GM19468 (cell line): ENCODE data around the gene IFT88.
"Not testable (repeated sequence)": the region's sequence is repeated elsewhere in the genome, so short reads cannot be mapped to it uniquely, and the experiment has no call there.

ENCODE experiments used
- ATAC-seq: cut with Tn5 transposase; IDR thresholded peaks from one replicate; pipeline ENCODE4 v1.9.1; 2021; ENCODE audit warnings: mild to moderate bottlenecking, moderate library complexity, moderate number of reproducible peaks; ENCODE audit not compliant: unreplicated experiment; ENCODE audit errors: extremely low read depth

IFT88 gene

DNA sequence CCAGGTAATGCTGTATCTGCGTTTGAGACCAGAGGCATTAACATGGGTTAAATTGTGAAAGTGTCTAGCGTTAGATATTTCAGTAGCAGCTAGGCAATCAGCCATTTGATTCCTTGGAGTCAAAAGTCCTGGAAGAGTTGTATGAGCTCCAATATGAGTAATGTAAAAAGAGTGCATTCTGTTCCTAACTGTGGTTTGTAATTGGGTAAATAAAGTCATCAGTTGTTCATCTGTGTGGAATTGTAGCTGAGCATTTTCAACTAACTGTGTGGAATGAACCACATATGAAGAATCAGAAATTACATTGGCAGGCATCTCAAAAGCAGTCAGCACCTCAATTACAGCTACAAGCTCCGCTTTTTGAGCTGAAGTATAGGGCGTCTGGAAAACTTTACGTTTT lies 114.5 kb downstream of the IFT88 start:
- ATAC-seq: not testable (repeated sequence)

DNA sequence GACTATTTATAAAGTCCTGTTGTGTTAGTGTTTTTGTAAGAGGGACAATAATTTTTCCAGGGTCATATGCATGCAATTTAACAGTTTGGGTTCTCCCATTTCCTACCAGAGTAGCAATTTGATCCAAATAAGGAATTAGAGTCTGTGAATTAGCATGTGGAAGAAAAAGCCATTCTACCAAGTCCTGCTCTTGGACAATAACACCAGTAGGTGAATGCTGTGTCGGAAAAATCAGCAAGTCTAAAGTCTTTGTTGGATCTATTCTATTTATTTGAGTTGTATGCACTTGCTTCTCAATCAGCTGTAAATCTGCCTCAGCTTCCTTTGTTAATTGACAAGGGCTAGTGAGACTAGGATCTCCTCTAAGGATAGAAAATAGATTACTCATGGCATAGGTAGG lies 115.1 kb downstream of the IFT88 start:
- no peak for ATAC-seq

DNA sequence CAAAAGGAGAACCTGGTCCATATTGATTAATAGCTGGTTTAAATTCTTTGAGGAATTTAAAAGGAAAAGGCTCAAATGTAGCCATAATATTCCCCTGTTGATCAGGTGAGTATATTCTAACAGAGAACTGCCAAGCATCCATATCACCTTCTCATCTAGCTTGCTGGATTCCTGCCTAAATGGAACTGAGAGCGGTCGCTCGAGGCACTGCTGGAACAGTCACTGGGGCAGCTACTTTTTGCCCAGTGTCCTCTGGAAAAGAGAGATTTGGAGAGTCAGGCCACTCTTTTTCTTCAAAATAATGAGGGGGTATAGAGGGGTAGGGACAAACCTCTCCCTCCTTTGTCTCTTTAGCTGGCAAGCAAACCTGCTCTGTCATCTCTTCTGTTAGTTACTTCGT lies 117.1 kb downstream of the IFT88 start:
- ATAC-seq: no peak

DNA sequence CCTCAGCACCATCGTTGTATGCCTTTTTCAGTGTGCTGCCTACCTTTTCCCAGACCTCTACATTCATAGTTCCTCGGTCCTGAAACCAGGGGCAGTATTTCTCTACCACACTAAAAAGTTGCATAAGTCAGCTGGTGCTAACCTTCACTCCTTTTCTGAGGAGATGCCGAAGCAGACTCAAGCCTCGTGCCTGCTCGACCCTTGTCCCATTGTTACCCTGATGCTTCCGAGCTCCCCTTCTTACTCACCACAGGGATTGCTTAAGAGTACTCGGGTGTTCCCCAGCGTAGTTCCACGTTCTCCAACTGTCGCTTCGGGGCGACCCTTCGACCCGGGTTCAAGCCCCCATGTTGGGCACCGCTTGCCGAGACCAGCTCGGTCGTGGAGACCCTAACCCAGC lies 117.6 kb downstream of the IFT88 start:
- ATAC-seq: no peak

DNA sequence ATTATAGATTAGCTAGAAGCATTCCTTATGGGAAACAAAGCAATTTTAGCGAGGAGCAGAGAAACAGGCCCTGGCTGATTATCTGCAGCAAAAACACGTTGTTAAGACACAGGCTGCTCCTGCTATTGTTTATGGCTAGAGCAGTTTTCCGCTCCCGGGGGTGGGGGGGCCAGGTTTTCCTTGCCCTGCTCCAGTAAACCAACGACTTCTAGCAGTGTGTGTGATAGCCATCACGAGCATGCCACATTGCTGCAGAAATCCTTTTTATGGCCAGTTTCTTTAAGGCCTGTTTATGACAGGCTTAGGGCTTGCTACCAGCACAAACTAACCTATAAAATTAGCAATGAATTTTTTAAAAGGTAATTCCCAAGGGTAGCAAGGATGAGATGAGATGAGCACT lies 118.1 kb downstream of the IFT88 start:
- ATAC-seq: no peak

DNA sequence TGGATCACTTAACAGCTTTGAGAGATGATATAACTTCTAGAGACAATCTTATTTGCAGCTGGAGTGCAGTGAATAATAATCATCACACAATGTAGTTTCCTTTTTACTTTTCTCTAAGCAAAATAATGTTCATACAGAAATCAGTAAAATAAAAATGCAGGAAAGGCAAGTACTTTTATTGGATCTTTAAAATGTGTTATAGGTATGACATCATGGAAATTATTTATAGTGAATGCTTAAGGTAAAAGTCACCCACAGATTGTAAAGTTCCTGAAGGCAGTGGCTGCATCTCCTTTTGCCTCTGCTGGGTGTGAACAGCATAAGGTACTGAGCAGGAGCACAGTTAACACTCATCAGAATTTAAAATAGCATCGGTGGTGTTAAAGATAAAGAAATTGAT lies 119.2 kb downstream of the IFT88 start:
- ATAC-seq: no peak

DNA sequence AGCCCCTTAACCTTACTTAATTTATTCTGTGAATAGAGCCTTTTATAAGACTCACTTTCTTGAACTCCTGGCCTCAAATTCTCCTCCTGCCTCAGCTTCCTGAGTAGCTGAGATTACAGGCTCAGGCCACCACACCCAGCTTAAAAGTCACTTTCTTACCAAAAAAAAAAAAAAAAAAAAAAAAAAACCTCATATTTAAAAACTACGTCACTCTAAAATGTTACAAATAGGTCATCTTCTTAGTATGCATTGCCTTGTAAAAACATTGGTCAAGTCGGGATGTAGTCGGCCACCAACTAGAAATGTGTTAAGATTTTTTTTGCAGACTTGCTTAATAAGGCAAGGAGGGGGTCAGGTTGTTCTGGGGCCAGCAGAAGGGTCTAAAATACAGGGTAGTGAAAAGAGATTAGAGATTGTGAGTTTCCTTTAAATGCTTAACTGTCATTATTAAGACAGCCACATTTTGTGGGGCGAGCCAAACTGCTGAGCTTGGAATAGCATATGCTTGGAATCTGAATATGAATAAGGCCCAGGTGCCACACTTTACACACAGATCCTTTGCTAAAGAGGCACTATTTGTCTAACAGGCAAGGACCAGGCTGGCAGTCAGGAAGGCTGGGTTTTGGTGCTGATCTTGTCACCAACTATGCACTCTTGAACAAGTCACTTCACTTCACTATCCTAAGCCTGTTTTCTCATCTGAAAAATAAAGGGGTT lies 120.1 kb downstream of the IFT88 start:
- ATAC-seq: no peak

DNA sequence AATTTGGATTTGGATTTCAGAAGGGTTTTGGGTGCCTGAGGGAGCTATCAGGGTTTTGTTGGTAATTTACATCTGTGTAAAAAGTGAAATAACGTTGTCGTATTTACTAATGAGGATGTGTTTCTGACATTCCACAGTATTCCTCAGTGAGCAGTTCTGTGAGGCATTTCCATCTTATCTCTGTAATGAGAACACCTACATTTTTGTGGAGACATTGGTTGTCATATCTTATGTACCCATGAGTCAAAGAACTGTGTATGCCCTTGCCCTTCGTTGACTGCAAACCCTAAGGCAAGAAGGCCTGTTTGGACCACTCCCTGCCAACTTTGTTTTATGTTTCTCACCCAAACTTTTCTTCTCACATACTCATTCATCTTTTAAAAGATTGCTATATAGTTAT lies 122.3 kb downstream of the IFT88 start:
- no peak for ATAC-seq

DNA sequence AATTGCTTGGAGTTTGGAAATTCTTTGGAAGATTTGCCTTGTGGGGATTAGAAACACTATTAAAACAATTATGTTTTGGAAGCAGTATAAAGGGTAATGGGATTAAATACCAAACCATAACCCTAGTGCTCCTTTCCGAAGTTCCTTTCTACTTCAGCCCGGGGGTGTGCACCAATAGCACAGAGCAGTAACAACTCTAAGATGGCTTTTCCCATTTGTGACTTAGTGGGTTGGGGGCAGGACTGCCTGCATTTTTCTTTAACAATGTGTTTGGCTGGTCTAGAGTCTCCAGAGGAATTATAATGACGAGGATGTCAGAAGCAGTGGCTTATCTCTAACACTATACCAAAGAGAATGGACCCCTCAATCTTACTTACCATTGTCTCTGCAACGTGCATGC lies 124.7 kb downstream of the IFT88 start:
- no peak for ATAC-seq

DNA sequence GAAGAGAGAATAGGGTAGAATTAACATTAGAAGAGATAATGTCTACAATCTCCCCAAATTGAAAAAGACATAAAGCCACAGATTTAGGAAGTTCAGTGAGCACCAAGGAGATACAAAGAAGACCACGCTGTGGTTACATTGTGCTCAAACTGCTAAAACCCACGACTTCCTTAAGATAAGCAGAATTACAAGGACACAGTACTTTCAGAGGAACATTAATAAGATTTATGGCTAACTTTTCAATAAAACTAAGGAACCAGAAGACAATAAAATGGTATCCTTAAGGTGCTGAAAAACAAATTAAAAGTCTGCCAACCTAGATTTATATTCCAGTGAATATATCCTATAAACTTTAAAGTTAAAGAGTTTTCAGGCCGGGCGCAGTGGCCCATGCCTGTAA lies 129.1 kb downstream of the IFT88 start:
- no peak for ATAC-seq

DNA sequence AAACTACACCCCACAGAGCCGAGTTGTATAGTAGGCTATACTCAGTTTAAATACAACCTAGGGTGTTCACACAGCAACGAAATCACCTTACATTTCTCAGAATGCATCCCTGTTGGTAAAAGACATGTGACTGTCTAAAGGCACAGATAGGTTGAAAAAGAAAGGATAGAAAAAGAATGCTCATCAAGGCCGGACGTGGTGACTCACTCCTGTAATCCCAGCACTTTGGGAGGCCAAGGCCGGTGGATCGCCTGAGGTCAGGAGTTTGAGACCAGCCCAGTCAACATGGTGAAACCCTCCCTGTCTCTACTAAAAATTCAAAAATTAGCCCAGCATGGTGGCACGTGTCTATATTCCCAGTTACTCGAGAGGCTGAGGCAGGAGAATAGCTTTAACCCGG lies 132.8 kb downstream of the IFT88 start:
- ATAC-seq: no peak

DNA sequence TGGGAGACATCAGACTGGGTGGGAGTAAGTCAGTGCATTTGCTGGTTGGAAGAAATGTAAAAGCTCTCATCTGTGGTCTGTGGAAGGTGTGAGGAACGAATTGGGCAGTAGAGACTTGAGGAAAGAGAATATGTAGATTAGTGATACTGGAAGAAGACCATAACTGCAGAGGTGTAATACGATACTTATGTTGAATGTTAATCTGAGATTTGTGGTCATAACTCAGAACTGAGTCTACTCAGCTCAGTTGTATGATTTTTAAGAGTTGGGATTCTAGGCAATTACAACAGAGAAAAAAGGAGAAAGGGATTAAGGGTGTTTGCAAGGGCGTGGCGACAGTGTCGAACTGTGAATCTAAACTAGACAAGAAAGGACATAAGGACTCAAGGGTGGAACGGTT lies 133.3 kb downstream of the IFT88 start:
- ATAC-seq: no peak

DNA sequence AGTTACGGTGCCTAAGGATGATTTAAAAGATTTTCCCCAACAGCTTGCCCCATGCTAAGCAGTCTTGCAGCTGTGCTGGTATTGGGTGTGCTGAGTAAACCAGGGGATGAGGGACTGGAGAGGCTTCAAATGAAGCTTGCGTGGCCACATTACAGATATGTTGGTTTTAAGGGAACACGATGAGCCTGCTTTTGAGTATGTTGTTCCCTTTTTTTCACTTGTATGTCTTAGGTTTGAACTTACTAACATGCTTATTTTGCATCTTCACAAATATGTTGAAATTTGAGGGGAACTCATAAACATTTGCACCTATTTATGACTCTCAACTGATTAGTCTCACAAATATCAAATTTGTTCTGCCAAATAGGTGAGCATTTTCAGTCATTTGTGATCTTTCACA lies 134.5 kb downstream of the IFT88 start:
- ATAC-seq: no peak

DNA sequence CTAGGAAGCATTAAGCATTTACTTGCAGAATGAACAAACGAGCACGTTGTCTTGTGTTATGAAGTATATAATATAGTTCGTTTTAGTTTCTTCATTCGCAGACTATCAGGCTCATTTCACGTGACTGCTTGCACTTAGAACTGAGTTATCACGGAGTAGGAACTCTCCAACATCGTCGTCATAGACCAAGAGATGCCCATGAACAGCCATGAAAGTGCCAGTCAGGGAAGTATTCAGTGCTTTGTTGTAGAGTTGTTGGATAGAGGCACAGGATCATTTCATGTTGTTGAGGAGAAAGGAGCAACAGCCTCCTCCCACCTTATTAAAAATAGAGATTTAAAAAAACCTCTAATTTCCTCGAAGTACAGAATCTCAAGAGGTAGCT lies 135.6 kb downstream of the IFT88 start:
- no peak for ATAC-seq

DNA sequence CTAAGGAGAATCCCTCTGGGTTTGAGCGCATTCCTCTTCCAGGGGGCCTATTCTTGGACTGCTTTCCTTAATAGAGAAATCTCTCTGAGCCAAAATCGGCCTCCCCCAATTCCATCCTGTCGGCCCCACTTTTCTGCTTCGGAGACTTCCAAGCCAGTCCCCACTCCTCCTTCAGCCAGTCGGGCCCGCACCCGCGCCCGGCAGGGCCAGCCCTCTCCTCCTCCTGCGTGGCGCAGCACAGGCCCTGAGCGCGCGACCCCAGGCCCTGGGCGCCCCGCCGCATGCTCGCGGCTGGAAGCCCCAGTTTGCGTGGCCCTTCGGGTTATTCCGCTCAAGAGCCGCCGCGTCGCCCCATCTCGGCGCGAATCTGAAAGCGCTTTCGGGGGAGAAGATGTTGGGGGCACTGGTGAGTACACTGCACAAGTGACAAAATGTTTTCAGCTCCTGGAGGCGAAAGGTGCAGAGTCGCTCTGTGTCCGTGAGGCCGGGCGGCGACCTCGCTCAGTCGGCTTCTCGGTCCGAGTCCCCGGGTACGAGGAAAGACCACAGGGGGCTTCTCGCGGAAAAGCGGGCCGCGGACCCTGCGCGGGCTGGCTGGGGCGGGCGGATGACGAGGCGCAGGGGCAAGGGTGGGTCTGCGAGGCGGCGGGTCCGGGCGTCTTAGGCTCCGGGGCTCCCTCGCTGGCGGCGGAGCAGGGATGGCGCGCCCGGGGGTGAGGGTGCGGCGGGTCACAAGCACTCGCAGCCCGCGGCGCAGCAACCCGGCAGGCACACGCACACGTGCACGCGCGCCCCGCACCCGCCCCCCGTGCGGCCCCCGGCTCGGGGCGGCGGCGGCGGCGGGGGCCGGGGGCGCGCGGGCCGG lies 136.2 kb downstream of the IFT88 start, which contains the start of gene IL17D:
IL17D (plus strand) TSS at position 785 of the 865 bp plus-strand sequence. CDS start 303 bp downstream, outside the sequence.
- ATAC-seq: no peak

DNA sequence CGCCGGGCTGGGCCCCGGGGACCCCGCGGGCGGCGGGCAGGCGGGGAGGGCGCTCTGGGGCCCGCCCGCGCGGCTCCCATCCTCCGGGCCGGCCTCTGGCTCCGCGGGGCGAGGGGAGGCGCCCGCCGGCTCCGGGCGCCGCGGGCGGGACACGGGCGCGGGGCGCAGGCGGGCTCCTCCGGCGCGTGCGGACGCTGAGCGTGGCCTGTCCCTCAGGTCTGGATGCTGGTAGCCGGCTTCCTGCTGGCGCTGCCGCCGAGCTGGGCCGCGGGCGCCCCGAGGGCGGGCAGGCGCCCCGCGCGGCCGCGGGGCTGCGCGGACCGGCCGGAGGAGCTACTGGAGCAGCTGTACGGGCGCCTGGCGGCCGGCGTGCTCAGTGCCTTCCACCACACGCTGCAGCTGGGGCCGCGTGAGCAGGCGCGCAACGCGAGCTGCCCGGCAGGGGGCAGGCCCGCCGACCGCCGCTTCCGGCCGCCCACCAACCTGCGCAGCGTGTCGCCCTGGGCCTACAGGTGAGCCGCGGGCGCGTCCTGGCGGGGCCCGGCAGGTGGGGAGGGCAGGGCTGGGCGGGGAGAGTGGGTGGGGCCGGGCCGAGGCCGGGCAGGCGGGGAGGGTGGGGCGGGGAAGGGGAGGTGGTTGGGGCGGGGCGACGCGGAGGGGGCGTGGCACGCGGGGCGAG lies 137.0 kb downstream of the IFT88 start:
- ATAC-seq: peak; percentile 93

DNA sequence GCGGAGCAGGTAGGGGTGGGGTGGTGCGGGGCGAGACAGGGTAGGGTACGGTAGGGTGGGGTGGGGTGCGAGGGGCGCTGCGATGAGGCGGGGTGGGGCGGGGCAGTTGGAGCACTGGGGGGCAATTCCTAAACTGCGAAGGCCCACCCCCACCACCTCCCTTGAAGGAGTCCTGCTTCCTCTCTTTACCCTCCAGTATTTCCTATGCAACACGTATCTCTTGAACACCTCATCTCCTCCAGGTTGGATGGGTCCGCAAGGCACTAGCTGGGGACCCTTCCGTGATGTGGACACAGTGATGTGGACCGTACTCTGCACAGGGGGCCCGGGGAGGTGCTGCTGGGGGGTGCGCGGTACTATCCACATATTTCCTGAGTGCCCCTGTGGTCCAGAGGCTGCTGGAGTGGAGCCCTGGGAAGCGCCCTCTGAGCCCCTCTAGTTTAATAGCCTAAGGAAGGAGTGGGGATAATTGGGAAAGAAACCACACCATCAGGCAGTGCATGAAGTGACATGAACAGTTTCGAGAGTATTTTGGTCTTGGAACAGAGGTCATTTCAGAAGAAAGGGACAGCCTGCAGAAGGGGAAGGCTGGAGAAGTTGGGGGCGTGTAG lies 137.6 kb downstream of the IFT88 start:
- no peak for ATAC-seq

DNA sequence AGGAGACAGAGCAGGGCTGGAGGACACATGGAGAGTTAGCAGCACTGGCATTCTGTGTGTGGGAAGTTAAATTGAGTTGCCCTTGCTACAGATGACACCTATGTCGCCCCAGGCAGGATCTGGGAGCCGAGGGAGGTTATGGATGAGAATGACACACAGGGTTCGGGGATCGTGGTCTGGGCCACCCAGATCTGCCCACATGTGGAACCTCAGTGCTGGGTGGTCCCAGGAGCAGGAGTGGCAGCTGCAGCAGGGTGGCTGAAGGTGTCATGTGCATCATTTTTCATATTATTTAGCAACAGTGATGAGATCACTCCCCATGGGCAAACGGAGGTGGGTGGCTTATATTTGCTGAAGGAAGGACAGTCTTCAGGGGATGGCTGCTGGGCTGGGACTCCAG lies 139.7 kb downstream of the IFT88 start:
- ATAC-seq: no peak

DNA sequence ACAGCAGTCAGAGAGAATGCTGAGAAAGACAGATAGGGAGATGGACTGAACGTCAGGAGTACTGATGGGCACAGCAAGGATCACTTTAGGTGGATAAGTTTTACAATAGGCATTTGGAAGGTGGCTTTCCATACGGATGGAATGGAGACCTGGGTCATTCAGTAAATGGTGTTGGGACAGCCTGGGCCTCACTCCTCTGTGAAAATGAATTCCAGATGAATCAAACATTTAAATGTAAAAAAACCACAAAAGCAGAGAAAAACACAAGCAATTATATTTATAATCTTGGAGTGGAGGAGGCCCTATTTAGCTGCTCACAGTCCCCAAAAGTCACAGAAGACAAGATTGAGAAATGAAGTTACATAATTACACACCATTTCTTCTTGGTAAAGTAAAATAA lies 141.3 kb downstream of the IFT88 start:
- ATAC-seq: no peak

DNA sequence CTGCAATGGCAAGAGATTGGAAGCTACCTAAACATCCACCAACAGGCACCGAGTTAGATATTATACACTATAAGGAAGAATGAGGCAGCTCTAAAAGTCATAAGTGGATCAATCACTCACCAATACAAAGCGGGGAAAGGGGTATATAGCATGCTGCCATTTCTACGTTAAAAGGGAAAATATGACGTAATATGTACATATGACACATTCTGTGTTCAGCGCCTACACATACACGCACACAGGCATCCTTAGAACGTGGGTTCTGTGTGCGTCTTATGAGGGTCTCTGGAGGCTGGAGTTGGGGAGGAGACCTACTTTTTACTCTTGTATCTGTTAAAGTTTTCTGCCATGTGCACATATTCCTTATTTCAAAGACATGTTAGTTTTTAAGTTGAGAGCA lies 142.4 kb downstream of the IFT88 start:
- no peak for ATAC-seq

DNA sequence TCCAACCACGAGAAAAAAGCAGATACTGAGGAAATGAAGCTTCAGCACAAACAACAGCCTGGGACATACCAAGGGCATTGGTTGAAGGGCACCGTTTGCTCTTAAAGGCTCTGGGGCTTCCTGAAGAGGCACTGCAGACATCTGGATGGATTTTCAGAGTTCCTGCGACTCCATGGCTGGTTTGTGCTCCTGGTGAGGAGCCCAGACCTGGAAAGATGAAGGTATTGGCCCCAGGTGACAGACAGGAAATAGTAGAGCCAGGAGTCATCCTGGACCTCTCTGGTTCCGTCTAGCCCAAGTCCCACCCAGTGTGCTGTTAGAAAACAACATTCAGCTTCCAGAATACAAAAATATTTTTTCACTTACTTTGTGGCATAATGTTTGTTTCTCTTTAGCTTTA lies 142.8 kb downstream of the IFT88 start:
- ATAC-seq: no peak
